HepG2 (cell line): ENCODE data around the gene HES6. TPM values are rescaled to one million over a fixed set of nuclear protein-coding genes. Genes with fewer than 3 reads are reported as not detected.

ENCODE experiments used
- DMTF1 ChIP-seq: sonication (generic); formaldehyde crosslinking; IDR thresholded peaks from 2 replicates; pipeline ENCODE4 v1.4.0; 2020; ENCODE audit warnings: mild to moderate bottlenecking, missing genetic modification reagents
- HNF4G ChIP-seq, 2 experiments: sonication (generic) in 1 of 2; formaldehyde crosslinking in 1 of 2; IDR thresholded peaks; 2 replicates each; pipeline versions ENCODE4 v1.4.0 to v1.6.1; 2011 to 2020; ENCODE audit warnings: borderline replicate concordance in 2 of 2, low read depth in 2 of 2, mild to moderate bottlenecking in 2 of 2, low read length in 1 of 2, missing genetic modification reagents in 1 of 2, moderate library complexity in 1 of 2
- KLF13 ChIP-seq: sonication (generic); formaldehyde crosslinking; IDR thresholded peaks from 2 replicates; pipeline ENCODE4 v1.4.0; 2020; ENCODE audit warnings: mild to moderate bottlenecking, missing genetic modification reagents
- MAFK ChIP-seq, 2 experiments: IDR thresholded peaks in 1 of 2; conservative IDR thresholded peaks in 1 of 2; 2 replicates each; pipeline ENCODE4 v1.6.1; 2011; ENCODE audit warnings: improper control_type of control experiment in 2 of 2, low read length in 2 of 2
- SNAPC4 ChIP-seq: sonication (generic); formaldehyde crosslinking; IDR thresholded peaks from 2 replicates; pipeline ENCODE4 v1.4.0; 2020; ENCODE audit warnings: mild to moderate bottlenecking, missing genetic modification reagents
- TOPORS ChIP-seq: sonication (generic); formaldehyde crosslinking; IDR thresholded peaks from 2 replicates; pipeline ENCODE4 v1.8.0; 2023; ENCODE audit warnings: mild to moderate bottlenecking, missing genetic modification reagents
- ZNF280D ChIP-seq: sonication (generic); formaldehyde crosslinking; IDR thresholded peaks from 2 replicates; pipeline ENCODE4 v1.5.1; 2020; ENCODE audit warnings: mild to moderate bottlenecking, missing genetic modification reagents
- ZNF556 ChIP-seq: sonication (generic); formaldehyde crosslinking; IDR thresholded peaks from 2 replicates; pipeline ENCODE4 v1.4.0; 2020; ENCODE audit warnings: mild to moderate bottlenecking, missing genetic modification reagents, borderline replicate concordance
- ZNF687 ChIP-seq: sonication (generic); formaldehyde crosslinking; IDR thresholded peaks from 2 replicates; pipeline ENCODE4 v1.5.1; 2020; ENCODE audit warnings: mild to moderate bottlenecking, missing genetic modification reagents, moderate library complexity
- ZNF724P ChIP-seq: sonication (generic); formaldehyde crosslinking; IDR thresholded peaks from 2 replicates; pipeline ENCODE4 v1.8.0; 2022; ENCODE audit warnings: missing genetic modification reagents, borderline replicate concordance
- ZNF773 ChIP-seq: sonication (generic); formaldehyde crosslinking; IDR thresholded peaks from 2 replicates; pipeline ENCODE4 v1.4.0; 2020; ENCODE audit warnings: missing genetic modification reagents, borderline replicate concordance
- polyA plus RNA-seq, 8 experiments: library from polyadenylated mRNA; depleted of rRNA in 3 of 8; stranded (reverse) in 7 of 8; unstranded in 1 of 8; fragments of >200 nt; fragmentation: Illumina TruSeq in 4 of 8; extraction: Trizol in 4 of 8; gene quantifications; 2 replicates each; pipeline versions ENCODE4 v1.2.1 to v1.2.3, GENCODE V29; 2011 to 2016; ENCODE audit warnings: low read depth in 4 of 8, missing spikeins in 1 of 8, mixed read lengths in 1 of 8; ENCODE audit not compliant: insufficient read depth in 1 of 8
- total RNA-seq, 5 experiments: library from RNA; depleted of rRNA; stranded (reverse); fragments of >200 nt; fragmentation: Illumina TruSeq; extraction: Trizol; gene quantifications; 2 replicates each; pipeline ENCODE4 v1.2.3, GENCODE V29; 2016; ENCODE audit warnings: low read depth in 1 of 5

Gene HES6
- total and polyA plus RNA-seq, 2 of the 13 experiments (the other 11 are each of a cell fraction or from before 2014, with no cell fraction given), result 19.5 to 82.8 TPM

- no peak for TF ChIP-seq DMTF1 (CRISPR knock-in tag)
- TF ChIP-seq ZNF556 (CRISPR knock-in tag), result no peak
- no peak for TF ChIP-seq KLF13 (CRISPR knock-in tag)
- TF ChIP-seq ZNF724P (CRISPR knock-in tag), result no peak
- TF ChIP-seq HNF4G (IDR thresholded peaks at IDR 0.05; ENCODE audit: borderline replicate concordance, low read depth, low read length), result peak; percentile 70
- TF ChIP-seq HNF4G (CRISPR knock-in tag; IDR thresholded peaks at IDR 0.05; ENCODE audit: borderline replicate concordance, low read depth), result no peak
- no peak for TF ChIP-seq SNAPC4
- no peak for TF ChIP-seq TOPORS (CRISPR knock-in tag)
- TF ChIP-seq ZNF773 (CRISPR knock-in tag), result no peak
- TF ChIP-seq ZNF280D (CRISPR knock-in tag), result no peak
- no peak for TF ChIP-seq MAFK (conservative IDR thresholded peaks at IDR 0.05 in 1 of 2, IDR thresholded peaks at IDR 0.05 in 1 of 2; ENCODE audit: low read length in 2 of 2)
- peak; percentile 84 for TF ChIP-seq ZNF687 (CRISPR knock-in tag)
These were observed 3.1 kb upstream of the HES6 start (continued) for GRCh38 chr2:238242731-238243495.
